Skeletal muscle satellite cell (primary cell): Measurements from ENCODE around the gene CAMKK2.
A peak's percentile ranks its signal among the peaks of the same experiment; 100 is the strongest.
"Not testable (repeated sequence)": the region's sequence is repeated elsewhere in the genome, so short reads cannot be mapped to it uniquely, and the experiment has no call there.

ENCODE experiments used
- H3K27me3 ChIP-seq: 2 replicates; pipeline ENCODE4 v1.7.0; 2013; ENCODE audit warnings: low read length; ENCODE audit not compliant: control insufficient read depth, insufficient read depth
- H3K36me3 ChIP-seq: 2 replicates; pipeline ENCODE4 v1.7.0; 2013; ENCODE audit warnings: mild to moderate bottlenecking, control low read depth, low read length; ENCODE audit not compliant: insufficient read depth
- H3K4me1 ChIP-seq: 2 replicates; pipeline ENCODE4 v1.7.0; 2013; ENCODE audit warnings: low read length; ENCODE audit not compliant: control insufficient read depth, insufficient read depth
- H3K4me2 ChIP-seq: 2 replicates; pipeline ENCODE4 v1.7.0; 2013; ENCODE audit warnings: mild to moderate bottlenecking, low read length
- H3K4me3 ChIP-seq: 2 replicates; pipeline ENCODE4 v1.7.0; 2013; ENCODE audit warnings: low read length
- H3K9ac ChIP-seq: 2 replicates; pipeline ENCODE4 v1.7.0; 2013; ENCODE audit warnings: mild to moderate bottlenecking, low read depth, low read length, moderate library complexity
- H3K9me3 ChIP-seq: replicated peaks from 2 replicates; pipeline ENCODE4 v1.7.0; 2013; ENCODE audit warnings: mild to moderate bottlenecking, control low read depth, low read length

The CAMKK2 gene

DNA sequence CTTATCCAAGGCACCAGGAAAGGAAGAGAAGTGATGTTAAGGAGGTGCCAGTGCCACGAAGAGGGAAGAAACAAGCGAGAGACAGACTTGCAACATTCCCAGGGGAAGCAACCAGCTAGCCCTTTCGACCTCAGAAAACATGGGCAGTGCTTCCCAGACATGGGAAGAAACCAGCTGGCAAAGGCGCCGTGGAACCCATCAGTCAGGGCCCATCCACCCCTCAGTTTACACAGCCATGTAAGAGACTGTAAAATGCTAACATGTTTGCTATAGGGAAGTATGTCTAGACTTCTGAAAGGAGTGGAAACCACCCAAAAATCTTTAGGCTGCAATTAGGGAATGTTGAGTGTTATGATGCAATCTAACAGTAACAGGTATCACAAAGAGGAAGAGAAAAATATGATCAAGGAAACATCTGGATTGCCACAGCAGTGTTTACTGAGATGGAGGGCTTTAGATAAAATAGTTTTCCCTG is 29.4 kb upstream of the CAMKK2 start:
- Histone ChIP-seq H3K36me3 (peaks cover 56% of the 10 kb centered on the region), H3K9me3 (no peaks in the 10 kb centered on the region), H3K4me2 (no peak overlapping the region), H3K4me1 (no peaks in the 10 kb centered on the region), H3K9ac (no peak overlapping the region), H3K27me3 (no peaks in the 10 kb centered on the region), H3K4me3 (no peak overlapping the region)

DNA sequence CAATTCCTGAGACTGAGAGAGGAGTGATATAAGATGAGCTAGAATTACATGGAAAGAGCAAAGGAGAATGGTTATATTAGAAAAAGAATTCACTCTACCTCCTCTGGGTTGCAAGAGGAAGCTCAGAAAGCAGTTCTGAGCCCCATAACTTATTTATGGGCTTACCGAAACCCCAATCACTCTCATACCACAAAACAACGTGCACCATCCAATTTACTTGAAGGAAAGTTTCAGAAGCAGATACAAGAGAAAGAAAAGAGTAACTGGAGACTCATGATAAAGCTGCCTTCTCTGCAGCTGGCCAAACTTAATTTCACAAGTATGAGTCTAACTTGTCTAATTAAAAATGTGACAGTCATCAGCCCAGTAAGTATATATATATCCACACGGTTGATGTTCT is 27.4 kb upstream of the CAMKK2 start:
- Histone ChIP-seq H3K36me3 (peaks cover 43% of the 10 kb centered on the region), H3K4me2 (no peak overlapping the region), H3K9me3 (no peaks in the 10 kb centered on the region), H3K4me3 (no peak overlapping the region), H3K27me3 (no peaks in the 10 kb centered on the region), H3K4me1 (no peaks in the 10 kb centered on the region), H3K9ac (no peak overlapping the region)

DNA sequence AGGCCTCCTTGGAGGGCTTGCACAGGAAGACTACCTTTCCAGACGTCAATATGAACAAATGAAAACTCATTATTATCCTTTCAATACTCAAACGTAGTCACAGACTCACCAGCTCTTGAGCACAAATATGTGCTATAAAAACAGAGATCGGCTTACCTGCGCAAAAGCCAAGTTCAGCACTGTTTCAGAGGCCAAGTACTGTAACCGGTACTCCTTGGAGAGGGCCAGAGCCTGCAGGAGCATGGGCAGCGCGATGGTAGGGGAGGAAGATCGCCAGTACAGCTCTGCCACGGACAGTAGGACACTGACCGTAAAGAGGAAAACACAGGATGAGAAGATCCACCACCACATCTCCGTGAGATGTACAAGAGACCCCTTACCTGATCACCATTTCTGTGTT is 21.6 kb upstream of the CAMKK2 start:
- Histone ChIP-seq H3K4me1 (no peaks in the 10 kb centered on the region), H3K9ac (no peak overlapping the region), H3K27me3 (no peaks in the 10 kb centered on the region), H3K4me2 (no peak overlapping the region), H3K36me3 (peaks cover 12% of the 10 kb centered on the region), H3K9me3 (no peaks in the 10 kb centered on the region), H3K4me3 (no peak overlapping the region)

DNA sequence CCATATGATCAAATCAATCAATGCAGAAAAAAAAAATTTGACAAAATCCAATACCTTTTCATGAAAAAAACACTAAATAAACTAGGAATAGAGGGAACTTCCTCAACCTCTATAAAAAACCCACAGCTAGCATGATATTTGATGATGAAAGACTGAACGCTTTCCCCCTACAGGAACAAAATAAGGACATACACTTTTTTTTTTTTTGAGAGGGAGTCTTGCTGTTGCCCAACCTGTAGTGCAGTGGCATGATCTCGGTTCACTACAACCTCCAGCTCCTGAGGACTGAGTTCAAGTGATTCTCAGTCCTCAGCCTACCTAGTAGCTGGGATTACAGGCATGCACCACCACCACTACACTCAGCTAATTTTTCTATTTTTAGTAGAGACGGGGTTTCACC is 17.9 kb upstream of the CAMKK2 start:
- Histone ChIP-seq H3K4me1 (no peaks in the 10 kb centered on the region), H3K27me3 (no peaks in the 10 kb centered on the region), H3K36me3 (peaks cover 22% of the 10 kb centered on the region)

DNA sequence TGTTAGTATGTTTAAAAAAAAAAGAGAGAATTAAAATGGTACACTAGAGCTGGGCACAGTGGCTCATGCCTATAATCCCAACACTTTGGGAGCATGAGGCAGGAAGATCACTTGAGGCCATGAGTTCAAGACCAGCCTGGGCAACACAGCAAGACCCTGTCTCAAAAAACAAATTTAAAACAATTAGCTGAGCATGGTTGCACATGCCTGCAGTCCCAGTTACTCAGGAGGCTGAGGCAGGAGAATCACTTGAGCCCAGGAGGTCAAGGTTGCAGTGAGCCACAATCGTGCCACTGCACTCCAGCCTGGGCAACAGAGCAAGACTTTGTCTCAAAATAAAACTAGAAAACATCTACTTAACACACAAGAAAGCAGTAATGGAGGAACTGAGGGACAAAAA is 13.7 kb upstream of the CAMKK2 start:
- H3K4me2 ChIP-seq, H3K9ac ChIP-seq, H3K27me3 ChIP-seq, H3K4me1 ChIP-seq, H3K9me3 ChIP-seq, H3K4me3 ChIP-seq: not testable (repeated sequence)
- peaks cover 24% of the 10 kb centered on the region for H3K36me3 ChIP-seq

More for the DNA sequence above, 17.9 kb upstream of the CAMKK2 start:
- no peak overlapping the region for H3K4me2 ChIP-seq
- H3K9ac ChIP-seq = no peak overlapping the region
- H3K4me3 ChIP-seq = no peak overlapping the region
- no peaks in the 10 kb centered on the region for H3K9me3 ChIP-seq

DNA sequence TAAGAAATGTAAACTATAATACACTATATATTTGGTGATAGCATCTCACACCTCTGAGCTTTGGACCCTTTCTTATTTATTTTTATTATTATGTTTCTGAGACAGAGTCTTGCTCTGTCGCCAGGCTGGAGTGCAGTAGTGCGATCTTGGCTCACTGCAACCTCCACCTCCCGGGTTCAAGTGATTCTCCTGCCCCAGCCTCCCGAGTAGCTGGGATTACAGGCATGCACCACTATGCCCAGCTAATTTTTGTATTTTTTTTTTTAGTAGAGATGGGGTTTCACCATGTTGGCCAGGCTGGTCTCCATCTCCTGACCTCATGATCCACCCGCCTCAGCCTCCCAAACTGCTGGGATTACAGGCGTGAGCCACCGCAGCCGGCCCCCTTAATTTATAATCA is 10.9 kb upstream of the CAMKK2 start:
- H3K4me3 ChIP-seq, H3K9ac ChIP-seq, H3K9me3 ChIP-seq, H3K27me3 ChIP-seq, H3K4me2 ChIP-seq, H3K4me1 ChIP-seq: not testable (repeated sequence)
- H3K36me3 ChIP-seq = peaks cover 24% of the 10 kb centered on the region

DNA sequence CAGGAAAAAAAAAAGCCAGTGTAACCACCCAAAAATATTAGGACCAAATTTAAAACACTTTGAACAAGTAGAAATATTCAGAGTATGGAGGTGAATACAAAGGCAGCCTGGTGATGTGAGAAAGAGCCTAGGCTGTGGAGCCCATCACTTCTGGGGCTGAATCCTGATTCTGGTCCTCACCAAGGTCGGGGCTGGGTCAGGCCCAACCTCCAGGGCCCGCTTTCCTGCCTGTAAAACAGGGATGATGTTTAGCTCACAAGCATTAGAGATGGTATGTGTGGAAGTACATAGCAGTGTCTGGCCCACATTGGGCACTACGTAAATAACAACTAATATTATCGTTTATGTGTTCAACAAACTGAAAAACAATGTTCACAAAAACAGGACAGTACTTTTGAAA is 7.8 kb upstream of the CAMKK2 start:
- Histone ChIP-seq H3K36me3 (peaks cover 12% of the 10 kb centered on the region), H3K27me3 (no peaks in the 10 kb centered on the region), H3K9ac (no peak overlapping the region), H3K4me2 (no peak overlapping the region), H3K9me3 (no peaks in the 10 kb centered on the region), H3K4me3 (no peak overlapping the region), H3K4me1 (no peaks in the 10 kb centered on the region)

DNA sequence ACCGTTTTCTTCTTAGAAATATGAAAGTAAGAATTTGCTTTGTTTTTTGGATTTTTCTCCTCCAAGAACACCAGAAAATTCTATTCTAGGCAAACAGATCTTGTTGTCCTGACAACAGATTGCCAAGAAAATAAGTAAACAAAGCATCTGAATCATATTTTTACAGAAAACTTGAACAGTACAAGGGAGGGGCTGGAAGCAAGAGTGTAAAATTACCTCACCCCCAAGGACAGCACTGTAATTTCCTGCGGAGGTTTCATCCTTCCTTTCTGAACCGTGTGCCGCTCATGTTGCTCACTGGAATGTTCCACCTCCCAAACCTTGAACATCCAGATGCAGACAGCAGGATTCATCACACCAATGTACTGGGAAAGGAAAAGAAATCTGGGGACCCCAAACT is 5.4 kb upstream of the CAMKK2 start:
- no peak overlapping the region for H3K9ac ChIP-seq
- no peak overlapping the region for H3K4me3 ChIP-seq
- no peak overlapping the region for H3K4me2 ChIP-seq
- H3K27me3 ChIP-seq = no peaks in the 10 kb centered on the region
- no peaks in the 10 kb centered on the region for H3K36me3 ChIP-seq
- H3K9me3 ChIP-seq = no peaks in the 10 kb centered on the region
- H3K4me1 ChIP-seq = peaks cover 7% of the 10 kb centered on the region

DNA sequence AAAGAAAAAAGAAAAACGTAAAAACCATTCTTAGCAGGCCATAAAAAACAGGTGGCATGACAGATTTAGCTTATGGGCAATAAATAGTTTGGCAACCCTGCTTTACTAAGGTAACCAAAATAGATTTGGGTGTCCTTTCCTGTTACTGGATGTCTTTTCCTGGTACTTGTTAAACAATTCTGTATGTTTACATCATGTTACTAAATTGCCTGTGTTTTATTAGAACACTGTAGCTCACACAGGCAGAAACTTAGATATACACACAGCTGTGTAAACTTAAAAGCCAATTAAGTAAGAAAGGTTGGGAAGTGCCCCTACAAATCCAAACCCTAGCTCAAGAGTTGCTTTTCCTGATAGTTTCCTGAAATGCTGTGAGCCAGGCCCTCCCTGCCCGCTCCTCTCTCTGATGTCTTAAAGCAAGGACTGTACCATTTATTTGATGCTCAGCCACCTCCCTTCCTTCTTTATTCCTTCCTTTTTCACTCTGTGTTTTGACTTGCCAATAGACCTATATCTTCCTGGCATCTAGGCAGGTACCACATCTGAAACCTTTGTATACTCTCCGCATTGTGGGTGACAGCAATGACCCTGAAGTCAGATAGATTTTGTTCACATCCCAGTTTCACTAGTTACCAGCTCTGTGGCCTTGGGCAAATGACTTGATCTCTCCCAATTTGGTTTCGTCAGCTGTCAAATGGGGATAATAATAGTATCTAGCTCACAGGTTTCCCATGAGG is 3.7 kb upstream of the CAMKK2 start:
- Histone ChIP-seq H3K4me2 (no peak overlapping the region), H3K4me1 (peaks cover 13% of the 10 kb centered on the region), H3K27me3 (no peaks in the 10 kb centered on the region), H3K36me3 (no peaks in the 10 kb centered on the region), H3K9me3 (no peaks in the 10 kb centered on the region), H3K4me3 (no peak overlapping the region), H3K9ac (no peak overlapping the region)

DNA sequence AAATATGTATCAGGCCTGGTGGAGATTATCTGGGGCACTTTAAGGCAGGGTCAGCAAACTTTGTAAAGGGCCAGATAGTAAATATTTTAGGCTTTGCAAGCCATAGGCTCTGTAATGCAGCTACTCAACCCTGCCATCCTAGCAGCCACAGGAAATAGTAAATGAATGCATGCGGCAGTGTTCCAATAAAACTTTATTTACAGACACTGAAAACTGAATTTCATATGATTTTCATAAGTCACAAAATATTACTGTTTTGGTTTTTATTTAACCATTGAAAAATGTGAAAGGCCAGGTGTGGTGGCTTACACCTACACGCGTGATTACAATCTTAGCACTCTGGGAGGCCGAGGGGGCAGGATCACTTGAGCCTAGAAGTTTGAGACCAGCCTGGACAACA is 3.2 kb upstream of the CAMKK2 start:
- Histone ChIP-seq H3K36me3 (no peaks in the 10 kb centered on the region), H3K9me3 (no peaks in the 10 kb centered on the region), H3K4me3 (no peak overlapping the region), H3K4me1 (peaks cover 14% of the 10 kb centered on the region), H3K9ac (no peak overlapping the region), H3K4me2 (no peak overlapping the region), H3K27me3 (no peaks in the 10 kb centered on the region)

DNA sequence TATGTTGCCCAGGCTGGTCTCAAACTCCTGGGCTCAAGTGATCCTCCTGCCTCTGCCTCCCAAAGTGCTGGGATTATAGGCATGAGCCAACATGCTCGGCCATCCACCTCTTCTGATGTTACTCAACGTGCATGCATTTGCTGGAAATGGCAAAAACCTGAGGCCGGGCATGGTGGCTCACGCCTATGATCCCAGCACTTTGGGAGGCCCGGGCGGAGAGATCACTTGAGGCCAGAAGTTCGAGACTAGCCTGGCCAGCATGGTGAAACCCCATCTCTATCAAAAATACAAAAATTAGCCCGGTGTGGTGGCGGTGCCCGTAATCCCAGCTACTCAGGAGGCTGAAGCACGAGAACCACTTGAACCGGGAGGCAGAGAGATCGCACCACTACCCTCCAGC is 1.9 kb upstream of the CAMKK2 start:
- not testable (repeated sequence) for H3K9ac ChIP-seq, H3K27me3 ChIP-seq, H3K9me3 ChIP-seq, H3K4me3 ChIP-seq, H3K36me3 ChIP-seq, H3K4me2 ChIP-seq
- H3K4me1 ChIP-seq = peaks cover 18% of the 10 kb centered on the region

DNA sequence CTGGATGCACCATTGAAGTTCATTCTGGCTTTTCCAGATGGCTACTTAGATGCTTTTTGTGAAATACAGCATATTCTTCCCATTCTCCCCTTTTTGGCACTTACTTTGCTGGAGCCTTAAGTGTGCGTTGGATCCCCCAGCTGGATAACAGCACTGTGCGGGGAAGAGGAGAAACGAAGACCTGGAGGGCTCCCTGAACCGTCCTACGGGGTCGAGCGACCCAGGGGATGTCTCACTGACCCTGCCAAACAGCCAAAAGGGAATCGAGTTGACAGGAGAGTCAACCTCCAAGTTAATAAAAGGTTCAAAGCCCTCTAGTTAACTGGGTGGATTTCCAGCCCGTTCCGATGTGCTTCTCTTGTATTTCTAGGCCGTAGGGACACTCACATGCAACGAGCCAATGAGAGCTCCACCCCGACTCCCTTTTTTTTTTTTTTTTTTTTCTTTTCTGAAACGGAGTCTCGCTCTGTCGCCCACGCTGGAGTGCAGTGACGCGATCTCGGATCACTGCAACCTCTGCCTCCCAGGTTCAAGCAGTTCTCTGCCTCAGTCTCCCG is 1.0 kb upstream of the CAMKK2 start:
- Histone ChIP-seq H3K4me1 (peaks cover 18% of the 10 kb centered on the region), H3K4me3 (peak overlapping the region; percentile 96), H3K27me3 (no peaks in the 10 kb centered on the region), H3K9ac (peak overlapping the region; percentile 77), H3K36me3 (no peaks in the 10 kb centered on the region), H3K4me2 (peak overlapping the region; percentile 97), H3K9me3 (no peaks in the 10 kb centered on the region)
